Measurements from ENCODE around the gene LTA4H. TPM values are rescaled to one million over a fixed set of nuclear protein-coding genes. Genes with fewer than 3 reads are reported as not detected.

The LTA4H gene
- total RNA-seq, 5 donors from 2014 or later (not counting 1 experiment from before 2014, with no cell fraction given) = 50.5 to 61.6 (median 58.7) TPM

GRCh38 chr12:96033549-96034389, 1.6 kb downstream of the LTA4H start:
- Histone ChIP-seq H3K27me3 (replicated peaks in 1 of 2; ENCODE audit: control insufficient read depth in 2 of 2, extremely low read depth in 1 of 2, insufficient read depth in 2 of 2, low read length in 1 of 2) (no peaks in the 10 kb centered on the region), H3K4me3 (ENCODE audit: control insufficient read depth in 1 of 2, extremely low read depth in 1 of 2, low read length in 1 of 2) (no peak overlapping the region), H3K36me3 (ENCODE audit: control insufficient read depth in 2 of 2, extremely low read depth in 1 of 2, insufficient read depth in 1 of 2, low read length in 1 of 2) (no peaks in the 10 kb centered on the region), H3K4me1 (ENCODE audit: control insufficient read depth in 1 of 2, extremely low read depth in 1 of 2, insufficient read depth in 2 of 2, low read length in 2 of 2) (peaks cover 5 to 18% of the 10 kb centered on the region in 2 experiments), H3K27ac (ENCODE audit: low read length) (no peak overlapping the region), H3K9me3 (no peaks in the 10 kb centered on the region)
- no peak for ATAC-seq (replicated peaks in 1 of 4)
- no peaks in the 10 kb centered on the region for H3K36me3 Mint-ChIP-seq
- H3K4me1 Mint-ChIP-seq = peaks cover 20 to 21% (median 21%) of the 10 kb centered on the region in 3 donors
- peak overlapping the region in 1 of 2 donors; percentile 35 for H3K27ac Mint-ChIP-seq
- H3K27me3 Mint-ChIP-seq = no peaks in the 10 kb centered on the region
- DNase-seq = no peak
- 80% methylated on average over 1 of the region's 7 CpGs for WGBS (ENCODE audit: insufficient coverage)
- H3K9me3 Mint-ChIP-seq = no peaks in the 10 kb centered on the region
- ChIA-PET POLR2A (no interaction called here), CTCF (interaction anchor here in 1 of 2 donors (0.5 to 0.6 kb wide), 2 partner anchors 36 to 755 kb away, joined by 3 read pairs; no protein-coding TSS in a partner anchor)
- no peak overlapping the region for H3K4me3 Mint-ChIP-seq

GRCh38 chr12:96029826-96030225, 5.6 kb downstream of the LTA4H start:
- ATAC-seq (replicated peaks in 1 of 4) (no peak), DNase-seq (no peak)
- Mint-ChIP-seq H3K9me3 (no peaks in the 10 kb centered on the region), H3K27me3 (no peaks in the 10 kb centered on the region), H3K36me3 (peaks cover 13% of the 10 kb centered on the region), H3K4me3 (no peak overlapping the region), H3K27ac (no peak overlapping the region), H3K4me1 (peaks cover 20 to 21% (median 21%) of the 10 kb centered on the region in 3 donors)
- CTCF ChIA-PET = no interaction called here
- Histone ChIP-seq H3K4me3 (ENCODE audit: control insufficient read depth in 1 of 2, extremely low read depth in 1 of 2, low read length in 1 of 2) (no peak overlapping the region), H3K4me1 (ENCODE audit: control insufficient read depth in 1 of 2, extremely low read depth in 1 of 2, insufficient read depth in 2 of 2, low read length in 2 of 2) (peaks cover 5 to 8% of the 10 kb centered on the region in 2 experiments), H3K36me3 (ENCODE audit: control insufficient read depth in 2 of 2, extremely low read depth in 1 of 2, insufficient read depth in 1 of 2, low read length in 1 of 2) (peaks cover 0 to 37% of the 10 kb centered on the region in 2 donors), H3K27ac (ENCODE audit: low read length) (no peak overlapping the region), H3K27me3 (replicated peaks in 1 of 2; ENCODE audit: control insufficient read depth in 2 of 2, extremely low read depth in 1 of 2, insufficient read depth in 2 of 2, low read length in 1 of 2) (no peaks in the 10 kb centered on the region), H3K9me3 (no peaks in the 10 kb centered on the region)
- WGBS (ENCODE audit: insufficient coverage) = 100% methylated on average over 1 of the region's 2 CpGs
- POLR2A ChIA-PET = no interaction called here

DNA sequence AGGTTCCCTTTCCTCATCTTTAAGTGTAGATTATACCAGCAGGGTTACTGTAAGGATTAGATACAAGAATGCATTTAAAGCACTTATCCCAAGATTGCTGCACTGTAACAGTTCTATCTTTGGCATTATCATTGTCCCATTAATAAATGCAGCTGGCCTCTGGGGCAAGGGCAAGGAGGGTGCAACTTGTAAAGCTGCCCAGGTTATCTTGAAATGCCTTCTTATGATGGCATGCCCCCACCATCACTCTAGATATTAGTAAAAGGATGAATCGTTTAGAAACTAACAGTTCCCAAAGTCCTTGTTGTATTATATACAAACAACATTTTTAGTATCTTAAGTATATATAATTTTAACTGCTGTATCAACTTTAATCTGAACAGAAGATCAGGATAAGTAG, 6.8 kb downstream of the LTA4H start:
- Histone ChIP-seq H3K36me3 (ENCODE audit: control insufficient read depth in 2 of 2, extremely low read depth in 1 of 2, insufficient read depth in 1 of 2, low read length in 1 of 2) (peaks cover 0 to 44% of the 10 kb centered on the region in 2 donors), H3K4me3 (ENCODE audit: control insufficient read depth in 1 of 2, extremely low read depth in 1 of 2, low read length in 1 of 2) (no peak overlapping the region), H3K4me1 (ENCODE audit: control insufficient read depth in 1 of 2, extremely low read depth in 1 of 2, insufficient read depth in 2 of 2, low read length in 2 of 2) (peaks cover 0 to 2% of the 10 kb centered on the region in 2 experiments), H3K9me3 (no peaks in the 10 kb centered on the region), H3K27me3 (replicated peaks in 1 of 2; ENCODE audit: control insufficient read depth in 2 of 2, extremely low read depth in 1 of 2, insufficient read depth in 2 of 2, low read length in 1 of 2) (no peaks in the 10 kb centered on the region), H3K27ac (ENCODE audit: low read length) (no peak overlapping the region)
- ChIA-PET POLR2A (no interaction called here), CTCF (interaction anchor here in 1 of 2 donors (0.8 kb wide), 1 partner anchor 489 kb away, joined by 3 read pairs; no protein-coding TSS in a partner anchor)
- WGBS (ENCODE audit: insufficient coverage) = no CpG with 5 or more reads among the region's 1 CpG
- Mint-ChIP-seq H3K36me3 (peaks cover 16% of the 10 kb centered on the region), H3K27ac (no peak overlapping the region), H3K27me3 (no peaks in the 10 kb centered on the region), H3K9me3 (no peaks in the 10 kb centered on the region), H3K4me3 (no peak overlapping the region), H3K4me1 (peaks cover 20 to 21% (median 21%) of the 10 kb centered on the region in 3 donors)
- DNase-seq (no peak), ATAC-seq (replicated peaks in 1 of 4) (no peak)

DNA sequence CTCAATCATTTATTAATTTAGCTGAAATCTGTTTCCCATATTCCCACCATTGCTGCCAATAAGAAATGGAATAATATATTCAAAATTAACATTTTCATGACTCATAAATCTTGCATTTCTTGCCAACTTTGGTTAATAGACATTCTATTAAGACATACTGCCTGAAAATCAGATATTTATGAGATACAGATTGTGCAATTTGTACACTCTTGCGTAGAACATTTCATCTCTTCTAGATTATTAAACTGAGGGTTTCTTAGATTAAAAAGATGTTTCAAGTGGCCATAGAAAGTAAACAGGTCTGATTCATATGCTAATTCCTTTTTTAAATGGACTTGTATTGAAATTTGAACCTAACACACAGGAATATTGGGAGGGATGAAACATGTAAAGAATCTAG, 9.1 kb downstream of the LTA4H start:
- Mint-ChIP-seq H3K4me3 (no peak overlapping the region), H3K27me3 (no peaks in the 10 kb centered on the region), H3K36me3 (peaks cover 27% of the 10 kb centered on the region), H3K4me1 (peaks cover 11 to 15% (median 14%) of the 10 kb centered on the region in 3 donors), H3K9me3 (no peaks in the 10 kb centered on the region), H3K27ac (no peak overlapping the region)
- H3K27ac ChIP-seq (ENCODE audit: low read length) = no peak overlapping the region
- ATAC-seq (replicated peaks in 1 of 4) (no peak), DNase-seq (no peak)
- POLR2A ChIA-PET = no interaction called here
- no CpG with 5 or more reads among the region's 1 CpG for WGBS (ENCODE audit: insufficient coverage)
- H3K4me1 ChIP-seq (ENCODE audit: control insufficient read depth in 1 of 2, extremely low read depth in 1 of 2, insufficient read depth in 2 of 2, low read length in 2 of 2) = no peaks in the 10 kb centered on the region
- CTCF ChIA-PET = interaction anchor here in 1 of 2 donors (0.7 kb wide), 1 partner anchor 15 kb away, joined by 4 read pairs; no protein-coding TSS in a partner anchor
- H3K27me3 ChIP-seq (replicated peaks in 1 of 2; ENCODE audit: control insufficient read depth in 2 of 2, extremely low read depth in 1 of 2, insufficient read depth in 2 of 2, low read length in 1 of 2) = no peaks in the 10 kb centered on the region
- H3K36me3 ChIP-seq (ENCODE audit: control insufficient read depth in 2 of 2, extremely low read depth in 1 of 2, insufficient read depth in 1 of 2, low read length in 1 of 2) = peaks cover 2 to 62% of the 10 kb centered on the region in 2 donors
- no peak overlapping the region for H3K4me3 ChIP-seq (ENCODE audit: control insufficient read depth in 1 of 2, extremely low read depth in 1 of 2, low read length in 1 of 2)
- H3K9me3 ChIP-seq = no peaks in the 10 kb centered on the region

- Mint-ChIP-seq H3K4me1 (peaks cover 9 to 14% (median 10%) of the 10 kb centered on the region in 3 donors), H3K9me3 (no peaks in the 10 kb centered on the region), H3K27me3 (no peaks in the 10 kb centered on the region), H3K27ac (no peak overlapping the region), H3K36me3 (peaks cover 32% of the 10 kb centered on the region), H3K4me3 (no peak overlapping the region)
- Histone ChIP-seq H3K27me3 (replicated peaks in 1 of 2; ENCODE audit: control insufficient read depth in 2 of 2, extremely low read depth in 1 of 2, insufficient read depth in 2 of 2, low read length in 1 of 2) (no peaks in the 10 kb centered on the region), H3K4me3 (ENCODE audit: control insufficient read depth in 1 of 2, extremely low read depth in 1 of 2, low read length in 1 of 2) (no peak overlapping the region), H3K27ac (ENCODE audit: low read length) (no peak overlapping the region), H3K4me1 (ENCODE audit: control insufficient read depth in 1 of 2, extremely low read depth in 1 of 2, insufficient read depth in 2 of 2, low read length in 2 of 2) (no peaks in the 10 kb centered on the region), H3K9me3 (no peaks in the 10 kb centered on the region), H3K36me3 (ENCODE audit: control insufficient read depth in 2 of 2, extremely low read depth in 1 of 2, insufficient read depth in 1 of 2, low read length in 1 of 2) (peaks cover 2 to 68% of the 10 kb centered on the region in 2 donors)
- CTCF ChIA-PET = interaction anchor here in 1 of 2 donors (0.7 kb wide), 1 partner anchor 14 kb away, joined by 4 read pairs; no protein-coding TSS in a partner anchor
- POLR2A ChIA-PET = interaction anchor here in 1 of 2 donors (0.7 kb wide), 1 partner anchor 819 kb away, joined by 8 read pairs; no protein-coding TSS in a partner anchor
- ATAC-seq (replicated peaks in 1 of 4) = no peak
- 100% methylated on average over 1 of the region's 4 CpGs for WGBS (ENCODE audit: insufficient coverage)
- DNase-seq = no peak
Observed at GRCh38 chr12:96025518-96025917, 9.9 kb downstream of the LTA4H start.

GRCh38 chr12:96020314-96021003, 14.9 kb downstream of the LTA4H start:
- Mint-ChIP-seq H3K27me3 (no peaks in the 10 kb centered on the region), H3K9me3 (no peaks in the 10 kb centered on the region), H3K4me3 (no peak overlapping the region), H3K4me1 (peaks cover 0 to 3% (median 0%) of the 10 kb centered on the region in 3 donors), H3K36me3 (peaks cover 49% of the 10 kb centered on the region), H3K27ac (peak overlapping the region in 1 of 2 donors; percentile 3)
- Histone ChIP-seq H3K4me3 (ENCODE audit: control insufficient read depth in 1 of 2, extremely low read depth in 1 of 2, low read length in 1 of 2) (no peak overlapping the region), H3K27me3 (replicated peaks in 1 of 2; ENCODE audit: control insufficient read depth in 2 of 2, extremely low read depth in 1 of 2, insufficient read depth in 2 of 2, low read length in 1 of 2) (no peaks in the 10 kb centered on the region), H3K9me3 (no peaks in the 10 kb centered on the region), H3K36me3 (ENCODE audit: control insufficient read depth in 2 of 2, extremely low read depth in 1 of 2, insufficient read depth in 1 of 2, low read length in 1 of 2) (peaks cover 14 to 65% of the 10 kb centered on the region in 2 donors), H3K27ac (ENCODE audit: low read length) (no peak overlapping the region), H3K4me1 (ENCODE audit: control insufficient read depth in 1 of 2, extremely low read depth in 1 of 2, insufficient read depth in 2 of 2, low read length in 2 of 2) (no peaks in the 10 kb centered on the region)
- DNase-seq = no peak
- CTCF ChIA-PET = interaction anchor here (1.0 kb wide), 2 partner anchors 21 to 22 kb away, joined by 3 to 5 read pairs; no protein-coding TSS in a partner anchor
- WGBS (ENCODE audit: insufficient coverage) = no CpG with 5 or more reads among the region's 3 CpGs
- ATAC-seq (replicated peaks in 1 of 4) = no peak
- POLR2A ChIA-PET = no interaction called here

Measured in T-cell (primary cell).